GM12872 (cell line): ENCODE results near the gene DOK5.

Experiments used
- TF ChIP-seq, protein P1 (sequence below): IDR thresholded peaks from 3 replicates; pipeline ENCODE4 v1.5.1; 2011; ENCODE audit warnings: low read depth, mild to moderate bottlenecking, low read length, moderate library complexity; ENCODE audit not compliant: insufficient read depth

DOK5 gene

DNA sequence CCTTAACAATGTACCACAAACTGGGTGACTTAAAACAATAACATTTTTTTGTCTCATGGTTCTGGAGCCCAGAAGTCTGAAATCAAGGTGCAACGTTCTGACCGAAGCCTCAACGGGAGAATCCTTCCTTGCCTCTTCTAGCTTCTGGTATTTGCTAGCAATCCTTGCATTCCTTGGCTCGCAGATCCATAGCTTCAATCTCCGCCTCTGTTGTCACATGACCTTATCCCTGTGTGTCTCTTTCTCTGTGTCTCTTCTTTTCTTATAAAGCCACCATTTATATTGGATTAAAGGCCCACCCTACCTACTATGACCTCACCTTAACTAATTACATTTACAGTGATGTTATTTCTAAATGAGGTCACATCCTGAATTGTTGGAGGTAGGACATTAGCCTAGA is 37.2 kb upstream of the DOK5 start:
- TF ChIP-seq, protein P1, sequence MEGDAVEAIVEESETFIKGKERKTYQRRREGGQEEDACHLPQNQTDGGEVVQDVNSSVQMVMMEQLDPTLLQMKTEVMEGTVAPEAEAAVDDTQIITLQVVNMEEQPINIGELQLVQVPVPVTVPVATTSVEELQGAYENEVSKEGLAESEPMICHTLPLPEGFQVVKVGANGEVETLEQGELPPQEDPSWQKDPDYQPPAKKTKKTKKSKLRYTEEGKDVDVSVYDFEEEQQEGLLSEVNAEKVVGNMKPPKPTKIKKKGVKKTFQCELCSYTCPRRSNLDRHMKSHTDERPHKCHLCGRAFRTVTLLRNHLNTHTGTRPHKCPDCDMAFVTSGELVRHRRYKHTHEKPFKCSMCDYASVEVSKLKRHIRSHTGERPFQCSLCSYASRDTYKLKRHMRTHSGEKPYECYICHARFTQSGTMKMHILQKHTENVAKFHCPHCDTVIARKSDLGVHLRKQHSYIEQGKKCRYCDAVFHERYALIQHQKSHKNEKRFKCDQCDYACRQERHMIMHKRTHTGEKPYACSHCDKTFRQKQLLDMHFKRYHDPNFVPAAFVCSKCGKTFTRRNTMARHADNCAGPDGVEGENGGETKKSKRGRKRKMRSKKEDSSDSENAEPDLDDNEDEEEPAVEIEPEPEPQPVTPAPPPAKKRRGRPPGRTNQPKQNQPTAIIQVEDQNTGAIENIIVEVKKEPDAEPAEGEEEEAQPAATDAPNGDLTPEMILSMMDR: no peak

DNA sequence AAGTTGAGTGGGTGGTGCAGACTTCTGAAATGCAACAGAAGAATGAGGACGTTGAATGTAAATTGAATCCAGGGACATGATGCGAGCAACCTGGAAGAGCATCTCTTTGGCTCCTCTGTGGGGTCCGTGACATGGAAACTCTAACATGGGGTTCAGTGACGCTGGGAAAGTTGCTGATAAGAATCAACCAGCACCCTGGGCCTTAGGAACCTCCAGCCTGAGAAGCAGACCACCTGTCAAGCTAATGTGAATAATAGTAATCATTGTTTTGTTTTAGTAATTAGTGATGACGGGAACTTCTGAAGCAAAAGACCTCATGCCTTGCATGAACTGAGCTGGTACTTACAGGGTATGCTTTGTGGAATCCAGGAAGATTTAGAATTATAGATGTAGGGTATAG is 25.2 kb upstream of the DOK5 start:
- TF ChIP-seq, protein P1: no peak

DNA sequence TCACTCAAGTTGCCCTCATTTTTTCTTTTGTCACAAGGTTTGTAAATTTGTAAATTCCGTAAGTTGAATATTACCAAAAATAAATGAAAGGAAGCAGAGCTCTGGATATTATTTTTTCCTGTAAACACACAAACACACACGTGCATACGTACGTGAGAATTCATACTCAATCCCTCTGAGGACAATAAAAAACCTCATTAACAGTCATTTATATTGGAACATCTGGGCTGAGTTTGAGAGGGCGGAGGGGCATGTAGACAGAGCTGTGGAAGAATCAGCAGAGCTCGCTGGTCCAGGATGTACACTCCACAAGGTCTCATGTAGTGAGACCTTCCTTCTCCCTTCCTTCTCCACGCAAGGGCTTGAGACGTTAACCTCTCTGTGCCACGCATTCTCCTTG is 24.2 kb upstream of the DOK5 start:
- TF ChIP-seq, protein P1: no peak

DNA sequence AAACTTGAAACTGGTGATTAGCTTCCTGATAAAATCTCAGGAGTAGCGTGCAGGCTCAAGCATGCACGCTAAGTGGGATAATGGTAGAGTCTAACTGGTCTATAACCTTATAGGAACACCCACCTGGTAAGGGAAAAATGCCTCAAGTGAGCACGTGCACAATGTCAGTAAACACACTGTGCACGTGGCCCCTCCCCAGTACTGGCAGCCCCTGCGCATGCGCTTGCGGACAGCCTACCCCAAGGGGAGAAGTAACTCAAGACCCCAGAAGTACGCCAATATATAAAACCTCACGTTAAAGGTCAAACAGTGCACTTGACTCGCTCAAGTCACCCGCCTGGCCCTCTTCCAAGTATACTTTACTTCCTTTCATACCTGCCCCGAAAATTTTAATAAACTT is 23.1 kb upstream of the DOK5 start:
- TF ChIP-seq, protein P1: no peak

DNA sequence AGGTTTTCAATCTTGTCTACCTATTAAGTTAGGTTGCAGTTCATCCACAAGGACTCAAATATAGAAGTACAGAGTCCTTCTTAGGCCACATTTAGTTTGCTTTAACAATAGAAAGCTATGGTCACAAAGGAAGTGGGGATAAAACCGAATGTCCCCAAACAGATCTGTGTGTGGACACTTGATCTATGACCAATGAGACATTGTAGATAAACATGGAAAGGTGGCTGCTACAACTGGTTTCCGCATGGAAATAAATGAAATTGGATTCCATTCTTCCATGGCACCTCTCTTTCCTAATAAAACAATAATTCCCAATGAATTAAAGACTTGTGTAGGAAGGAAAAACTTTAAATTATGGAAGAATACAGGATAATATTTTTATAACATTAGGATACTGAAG is 20.4 kb upstream of the DOK5 start:
- TF ChIP-seq, protein P1: no peak

DNA sequence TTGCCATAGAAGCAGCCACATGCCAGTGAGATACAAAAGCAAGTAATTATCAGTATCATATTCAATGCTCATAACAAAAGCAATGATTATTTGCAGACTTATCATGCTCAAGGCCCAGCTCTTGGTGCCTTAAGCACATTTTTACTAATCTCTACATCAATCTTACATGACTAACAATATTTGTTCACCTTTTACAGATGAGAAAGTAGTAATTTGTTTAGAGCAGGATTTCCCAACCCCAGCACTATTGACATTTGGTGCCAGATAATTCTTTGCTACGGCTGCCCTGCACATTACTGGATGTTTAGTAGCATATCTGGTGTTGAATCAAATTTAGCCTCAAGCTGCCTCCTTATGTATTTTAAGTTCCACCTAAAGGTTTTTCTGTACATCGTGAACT is 19.0 kb upstream of the DOK5 start:
- TF ChIP-seq, protein P1: no peak

DNA sequence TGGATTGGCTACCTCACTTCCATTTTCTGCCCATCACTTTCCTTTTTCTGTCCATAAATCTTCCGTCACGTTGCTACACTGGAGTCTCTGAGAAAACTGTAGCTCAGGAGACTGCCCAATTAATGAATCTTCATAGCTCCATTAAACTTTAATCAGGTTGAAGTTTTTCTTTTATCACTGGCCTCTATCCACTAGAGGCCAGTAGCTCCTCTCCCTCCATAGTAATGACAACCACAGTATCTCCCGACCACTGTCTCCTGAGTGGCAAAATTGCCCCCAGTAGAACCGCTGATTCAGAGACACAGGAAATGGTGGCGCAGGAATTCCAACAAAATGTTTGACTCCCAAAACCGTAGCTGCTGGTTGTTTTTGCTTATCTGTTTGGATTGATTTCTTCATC is 18.4 kb upstream of the DOK5 start:
- TF ChIP-seq, protein P1: no peak

DNA sequence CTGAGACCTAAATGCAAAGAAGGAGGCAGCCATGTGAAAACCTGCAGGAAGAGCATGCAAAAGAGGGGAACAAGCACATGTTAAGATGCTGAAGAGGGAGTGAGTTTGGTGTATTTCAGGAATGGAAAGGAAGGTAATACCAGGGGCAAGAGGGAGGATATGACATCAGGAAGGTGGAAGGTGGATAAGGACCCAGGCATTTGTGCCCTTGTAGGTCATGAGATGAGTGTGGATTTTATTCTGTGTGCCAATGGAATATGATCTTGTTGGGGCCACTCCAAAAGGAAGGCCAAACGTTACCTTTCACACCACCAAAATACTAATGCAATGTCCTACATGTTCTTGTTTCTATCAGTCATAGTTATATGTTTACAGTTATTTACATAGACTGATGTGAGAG is 17.2 kb upstream of the DOK5 start:
- TF ChIP-seq, protein P1: no peak
